Right ventricle myocardium inferior (tissue), 1 donor: ENCODE results near the gene TEX55. TPM values are rescaled to one million over a fixed set of nuclear protein-coding genes. Genes with fewer than 3 reads are reported as not detected.
"Not testable (repeated sequence)": the region's sequence is repeated elsewhere in the genome, so short reads cannot be mapped to it uniquely, and the experiment has no call there.

Experiments used
- ATAC-seq: fragments of 200-7000 bp; cut with Tn5 transposase; one replicate; pipeline ENCODE4 v1.9.1; 2020; ENCODE audit warnings: mild to moderate bottlenecking, moderate library complexity
- DNase-seq: peaks from one replicate; pipeline ENCODE4 v3.0.0; 2021; ENCODE audit errors: missing footprints
- intact Hi-C: fragments of 100-400 bp; cut with DNase I; formaldehyde crosslinking; loops from one replicate; pipeline ENCODE4 v1.11.0; 2022
- long read RNA-seq: library from polyadenylated mRNA; unstranded; transcript quantifications from one replicate; pipeline ENCODE4 v2.0.0, GENCODE V29; 2021
- total RNA-seq: library from RNA; stranded (reverse); fragmentation: NEBNext Ultra II Directional; extraction: Animal tissue kit (Norgen Biotek cat#: 25700); gene quantifications from one replicate; pipeline ENCODE4 v1.2.1, GENCODE V29; 2021
- donor health status: DM: no; HTN: yes; CAD: no; lungs with severe emphysema.

The TEX55 gene
- not detected for total RNA-seq
- long read RNA-seq = 0 reads

DNA sequence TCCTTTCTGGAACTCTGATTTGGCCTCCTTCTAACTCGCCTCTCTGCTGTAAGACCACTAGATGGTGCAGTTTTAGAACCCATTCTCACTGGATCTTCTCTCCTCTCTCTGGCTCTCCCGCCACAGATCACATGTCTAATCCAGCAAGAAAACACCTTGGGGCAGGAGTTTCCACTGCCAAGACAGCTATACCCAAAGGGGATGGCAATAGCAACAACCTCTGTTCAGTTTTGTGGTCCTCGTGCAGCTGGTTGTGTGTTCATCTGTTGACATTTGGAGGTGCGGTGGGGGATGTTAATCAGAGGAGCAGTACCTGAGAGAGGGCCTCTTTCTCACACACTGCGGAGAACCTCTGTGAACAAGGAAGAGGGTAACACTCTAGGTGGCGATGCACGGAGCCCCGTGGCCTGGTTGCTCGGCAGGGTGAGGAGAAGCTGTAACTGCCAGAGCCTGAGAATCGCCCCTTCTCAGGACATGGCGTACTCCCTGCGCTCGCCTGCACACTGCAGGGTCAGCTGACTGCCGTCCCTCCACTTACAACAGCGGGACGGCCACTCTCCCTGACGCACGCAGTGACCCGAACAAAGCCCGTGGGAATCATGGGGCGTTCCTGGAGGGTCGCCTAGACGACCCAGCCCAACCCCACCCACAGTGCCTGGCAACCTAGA lies at the start of gene TEX55:
TSS of gene TEX55 (plus strand) at position 666 of the 668 bp plus-strand sequence. CDS start 25 bp downstream, outside the sequence.
- intact Hi-C loops = loop anchor here (1.0 kb wide), 1 partner anchor 96 kb away; no protein-coding TSS in a partner anchor
- no peak for DNase-seq
- peak; percentile 46 for ATAC-seq

- intact Hi-C loops = loop anchor here (1.0 kb wide), 2 partner anchors 63 to 214 kb away; no protein-coding TSS in a partner anchor
- ATAC-seq (no peak), DNase-seq (no peak)
Measured at GRCh38 chr3:119098003-119098402, 48.0 kb upstream of the TEX55 start.

- intact Hi-C loops = loop anchor here (1.0 kb wide), 2 partner anchors 63 to 214 kb away; no protein-coding TSS in a partner anchor
- DNase-seq = no peak
- no peak for ATAC-seq
Measured at GRCh38 chr3:119098619-119099222, 47.2 kb upstream of the TEX55 start.

- DNase-seq (no peak), ATAC-seq (no peak)
- intact Hi-C loops = no loop called here
Measured at GRCh38 chr3:119099785-119100184, 46.2 kb upstream of the TEX55 start.

- no peak for ATAC-seq
- no peak for DNase-seq
- intact Hi-C loops = no loop called here
Measured at GRCh38 chr3:119104031-119104430, 41.9 kb upstream of the TEX55 start.

- intact Hi-C loops, ATAC-seq, DNase-seq: not testable (repeated sequence)
Measured at GRCh38 chr3:119118330-119118729, 27.6 kb upstream of the TEX55 start.

GRCh38 chr3:119120480-119120879 lies 25.5 kb upstream of the TEX55 start:
- ATAC-seq = no peak
- DNase-seq = no peak
- intact Hi-C loops = no loop called here

GRCh38 chr3:119122350-119122749 lies 23.6 kb upstream of the TEX55 start:
- intact Hi-C loops = no loop called here
- ATAC-seq (no peak), DNase-seq (no peak)

DNA sequence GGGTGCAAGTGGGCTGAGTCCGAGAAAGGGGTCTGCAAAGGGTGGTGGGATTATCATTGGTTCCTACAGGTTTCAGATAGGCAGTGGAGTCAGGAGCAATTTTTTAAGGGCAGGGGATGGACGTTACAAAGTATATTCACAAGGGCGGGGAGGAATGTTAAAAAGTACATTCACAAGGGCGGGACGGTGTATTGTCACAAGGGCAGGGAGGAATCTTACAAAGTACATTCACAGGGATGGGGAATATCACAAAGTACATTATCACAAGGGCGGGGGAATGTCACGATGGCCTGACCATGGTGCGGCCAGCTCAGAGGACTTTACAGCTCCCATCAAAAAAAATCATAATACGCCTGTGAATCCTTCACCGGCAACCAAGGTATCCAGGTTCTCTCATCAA lies 20.6 kb upstream of the TEX55 start:
- intact Hi-C loops = no loop called here
- DNase-seq = no peak
- no peak for ATAC-seq

DNA sequence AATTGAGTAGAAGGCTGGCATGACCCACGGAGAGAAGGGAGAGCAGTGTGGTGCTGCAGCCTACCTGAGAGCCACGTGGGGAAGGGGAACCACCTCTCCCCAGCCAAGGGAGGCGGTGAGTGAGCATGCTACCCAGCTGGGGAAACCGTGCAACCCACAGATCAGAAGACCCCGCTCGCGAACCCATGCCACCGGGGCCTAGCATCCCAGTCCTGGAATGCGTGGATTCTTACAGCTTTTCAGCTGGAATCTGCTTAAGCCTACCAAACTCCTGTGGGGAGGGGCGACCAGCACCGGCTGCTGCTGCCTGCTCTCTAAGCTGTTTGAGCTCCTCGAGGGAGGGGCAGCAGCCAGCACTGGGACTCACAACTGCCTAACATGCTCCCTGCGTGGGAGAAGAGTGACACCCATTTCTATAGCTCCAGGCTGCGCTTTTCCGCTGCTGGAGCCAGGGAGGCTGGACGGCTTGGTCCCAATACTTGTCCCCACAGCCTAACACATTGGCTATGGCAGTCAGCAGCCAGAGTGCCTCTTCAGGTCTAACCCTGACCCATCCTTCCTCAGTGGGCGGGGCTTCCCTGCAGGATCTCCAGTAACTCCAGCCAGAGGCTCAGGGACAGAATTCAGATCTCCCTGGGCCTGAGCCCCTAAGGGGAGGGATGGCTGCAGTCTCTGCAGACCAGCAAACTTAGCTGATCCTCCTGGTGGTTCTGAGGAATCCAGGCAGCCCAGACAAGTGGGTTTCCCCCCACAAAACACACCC lies 20.0 kb upstream of the TEX55 start:
- ATAC-seq (no peak), DNase-seq (no peak)
- intact Hi-C loops = no loop called here

GRCh38 chr3:119130291-119130690 lies 15.7 kb upstream of the TEX55 start:
- intact Hi-C loops, DNase-seq, ATAC-seq: not testable (repeated sequence)

- ATAC-seq, DNase-seq, intact Hi-C loops: not testable (repeated sequence)
Measured at GRCh38 chr3:119132291-119132690, 13.7 kb upstream of the TEX55 start.

DNA sequence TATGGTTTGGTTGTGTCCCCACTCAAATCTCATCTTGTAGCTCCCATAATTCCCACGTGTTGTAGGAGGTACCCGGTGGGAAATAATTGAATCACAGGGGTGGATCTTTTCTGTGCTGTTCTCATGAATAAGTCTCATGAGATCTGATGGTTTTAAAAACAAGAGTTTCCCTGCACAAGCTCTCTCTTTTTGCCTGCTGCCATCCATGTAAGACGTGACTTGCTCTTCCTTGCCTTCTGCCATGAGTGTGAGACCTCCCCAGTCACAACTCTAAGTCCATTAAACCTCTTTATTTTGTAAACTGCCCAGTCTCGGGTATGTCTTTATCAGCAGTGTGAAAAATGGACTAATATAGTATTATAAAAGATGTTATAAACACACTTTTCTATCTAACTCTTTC lies 6.6 kb upstream of the TEX55 start:
- ATAC-seq, intact Hi-C loops, DNase-seq: not testable (repeated sequence)

DNA sequence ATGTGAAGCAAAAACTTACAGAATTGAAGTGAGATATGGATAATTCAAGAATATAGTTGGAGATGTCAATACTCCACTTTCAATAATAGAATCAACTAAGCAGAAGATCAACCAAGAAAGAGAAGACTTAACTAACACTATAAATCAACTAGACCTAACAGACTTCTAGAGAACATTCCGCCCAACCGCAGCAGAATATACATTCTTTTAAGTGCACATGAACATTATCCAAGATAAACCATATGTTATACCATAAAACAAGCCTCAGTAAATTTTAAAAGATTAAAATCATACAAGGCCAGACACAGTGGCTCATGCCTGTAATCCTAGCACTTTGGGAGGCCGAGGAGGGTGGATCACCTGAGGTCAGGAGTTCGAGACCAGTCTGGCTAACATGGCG lies 5.5 kb upstream of the TEX55 start:
- DNase-seq (no peak), ATAC-seq (no peak)
- intact Hi-C loops = no loop called here

DNA sequence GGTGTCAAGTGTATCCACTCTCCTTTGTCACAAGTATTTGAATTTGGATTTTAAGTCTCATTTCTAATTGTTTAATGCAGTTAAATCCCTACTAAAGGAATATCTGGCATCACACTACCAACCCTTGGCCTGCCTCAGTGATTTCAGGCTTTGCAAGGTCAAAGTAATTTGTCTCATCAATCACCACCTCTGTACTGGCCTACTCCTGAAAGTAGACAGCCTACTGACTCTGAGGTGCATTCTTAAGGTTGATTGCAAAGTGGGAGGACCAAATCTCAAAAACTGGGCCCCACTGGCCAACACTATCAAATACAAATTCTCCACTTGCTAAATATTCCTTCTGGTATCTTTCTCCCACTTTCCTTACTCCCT lies 851 bp upstream of the TEX55 start:
- DNase-seq (no peak), ATAC-seq (no peak)
- intact Hi-C loops = loop anchor here (1.0 kb wide), 1 partner anchor 96 kb away; no protein-coding TSS in a partner anchor

- DNase-seq (no peak), ATAC-seq (no peak)
- intact Hi-C loops = no loop called here
Measured at GRCh38 chr3:119146578-119147375, 812 bp downstream of the TEX55 start.

DNA sequence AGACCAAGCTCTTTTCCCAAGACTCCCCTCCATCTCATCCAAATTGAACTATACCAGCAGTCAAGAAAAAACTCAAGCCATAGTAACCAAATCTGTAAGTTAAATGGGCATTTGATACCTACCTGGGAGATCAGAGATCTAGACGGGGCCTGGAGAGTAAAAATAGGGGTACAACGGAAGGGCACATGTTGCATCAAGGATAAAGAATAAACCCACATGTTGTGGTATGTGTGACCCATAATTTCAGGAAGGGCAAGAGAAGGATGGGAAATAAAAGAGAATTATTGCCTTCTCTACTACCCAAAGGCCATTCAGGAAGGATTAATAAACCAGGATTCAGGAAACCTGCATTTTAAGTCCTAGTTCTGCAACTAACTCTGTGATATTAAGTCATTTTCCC lies 1.5 kb downstream of the TEX55 start:
- ATAC-seq = no peak
- intact Hi-C loops = no loop called here
- DNase-seq = no peak

GRCh38 chr3:119148493-119149180 lies 2.7 kb downstream of the TEX55 start:
- ATAC-seq = no peak
- intact Hi-C loops = no loop called here
- no peak for DNase-seq
